ENCODE data around the gene ALDH5A1.

GRCh38 chr6:24517659-24518543, 23.1 kb downstream of the ALDH5A1 start:
- TF ChIP-seq POLR2A (IDR thresholded peaks at IDR 0.05) = no peak
- no peak for TF ChIP-seq CTCF (IDR thresholded peaks at IDR 0.05 in 4 of 5, conservative IDR thresholded peaks at IDR 0.05 in 1 of 5)

Measured in gastrocnemius medialis (tissue), 4 donors.